Measurements from ENCODE around the gene GAS1. TPM values are rescaled to one million over a fixed set of nuclear protein-coding genes. Genes with fewer than 3 reads are reported as not detected.

The GAS1 gene
- total and polyA plus RNA-seq, 4 donors: 0.46 to 7.4 (median 1.1) TPM

- Histone ChIP-seq H3K4me1 (ENCODE audit: control insufficient read depth in 4 of 4, insufficient read depth in 4 of 4, low read length in 3 of 4) (no peaks in the 10 kb centered on the region), H3K27ac (ENCODE audit: low read depth in 1 of 2, low read length in 2 of 2) (no peak overlapping the region), H3K36me3 (ENCODE audit: control insufficient read depth in 4 of 4, insufficient read depth in 3 of 4, low read depth in 1 of 4, low read length in 3 of 4) (no peaks in the 10 kb centered on the region), H3K9ac (ENCODE audit: low read depth in 1 of 2, low read length in 2 of 2) (no peak overlapping the region), H3K27me3 (ENCODE audit: control insufficient read depth in 4 of 4, insufficient read depth in 4 of 4, low read length in 3 of 4) (peaks cover 0 to 4% (median 0%) of the 10 kb centered on the region in 4 donors), H3K4me3 (ENCODE audit: low read depth in 1 of 3, low read length in 3 of 3) (no peak overlapping the region), H3K9me3 (ENCODE audit: control insufficient read depth in 4 of 4, low read length in 3 of 4) (no peaks in the 10 kb centered on the region)
- no peak for DNase-seq (ENCODE audit: low spot score)
- TF ChIP-seq REST (IDR thresholded peaks at IDR 0.05) (no peak), ZBTB33 (IDR thresholded peaks at IDR 0.05) (no peak), CTCF (IDR thresholded peaks at IDR 0.05; ENCODE audit: low read depth, low read length, missing input control) (no peak), GABPA (IDR thresholded peaks at IDR 0.05 in 1 of 2, conservative IDR thresholded peaks at IDR 0.05 in 1 of 2) (no peak)
- WGBS: 90% methylated on average over 2 of the region's 2 CpGs
Measured at GRCh38 chr9:86955042-86955441, 7.7 kb upstream of the GAS1 start.

- no peak for DNase-seq (ENCODE audit: low spot score)
- H3K27ac ChIP-seq (ENCODE audit: low read depth in 1 of 2, low read length in 2 of 2): no peak overlapping the region
- 94% methylated on average over 5 of the region's 5 CpGs for WGBS
- H3K27me3 ChIP-seq (ENCODE audit: control insufficient read depth in 4 of 4, insufficient read depth in 4 of 4, low read length in 3 of 4): peaks cover 0 to 2% (median 0%) of the 10 kb centered on the region in 4 donors
- no peaks in the 10 kb centered on the region for H3K9me3 ChIP-seq (ENCODE audit: control insufficient read depth in 4 of 4, low read length in 3 of 4)
- H3K4me3 ChIP-seq (ENCODE audit: low read depth in 1 of 3, low read length in 3 of 3): no peak overlapping the region
- TF ChIP-seq JUND (IDR thresholded peaks at IDR 0.05) (no peak), MAX (IDR thresholded peaks at IDR 0.05) (no peak), RXRA (IDR thresholded peaks at IDR 0.05) (no peak), GABPA (IDR thresholded peaks at IDR 0.05 in 1 of 2, conservative IDR thresholded peaks at IDR 0.05 in 1 of 2) (no peak), REST (IDR thresholded peaks at IDR 0.05) (no peak), SP1 (IDR thresholded peaks at IDR 0.05) (no peak), FOXA2 (IDR thresholded peaks at IDR 0.05) (no peak), NR2F2 (IDR thresholded peaks at IDR 0.05) (no peak), RAD21 (IDR thresholded peaks at IDR 0.05) (no peak), CTCF (IDR thresholded peaks at IDR 0.05; ENCODE audit: low read depth, low read length, missing input control) (no peak), YY1 (IDR thresholded peaks at IDR 0.05) (no peak), ATF3 (IDR thresholded peaks at IDR 0.05) (no peak), EGR1 (IDR thresholded peaks at IDR 0.05; ENCODE audit: low read depth in 2 of 2) (no peak)
- no peaks in the 10 kb centered on the region for H3K36me3 ChIP-seq (ENCODE audit: control insufficient read depth in 4 of 4, insufficient read depth in 3 of 4, low read depth in 1 of 4, low read length in 3 of 4)
- H3K9ac ChIP-seq (ENCODE audit: low read depth in 1 of 2, low read length in 2 of 2): no peak overlapping the region
- peaks cover 0 to 10% (median 8%) of the 10 kb centered on the region in 4 donors for H3K4me1 ChIP-seq (ENCODE audit: control insufficient read depth in 4 of 4, insufficient read depth in 4 of 4, low read length in 3 of 4)
Measured at GRCh38 chr9:86953181-86953580, 5.9 kb upstream of the GAS1 start.

Measured in liver (tissue), 9 donors.